Neural cell (in vitro differentiated cells): ENCODE results near the gene LRRC46. TPM values are rescaled to one million over a fixed set of nuclear protein-coding genes. Genes with fewer than 3 reads are reported as not detected.

ENCODE experiments used
- H2AFZ ChIP-seq: fragments of 200-600, 300-800 bp; sonication (generic), shearing (Covaris generic); 2 replicates; pipeline ENCODE4 v1.6.0; 2014; ENCODE audit warnings: low read depth, mild to moderate bottlenecking, antibody characterized with exemption, low read length, moderate library complexity
- H3F3A ChIP-seq: fragments of 200-600 bp; shearing (Covaris generic); 2 replicates; pipeline ENCODE4 v1.6.1; 2016; ENCODE audit warnings: mild to moderate bottlenecking, moderate library complexity, mixed read lengths, antibody characterized with exemption, low read length; ENCODE audit not compliant: insufficient read depth, poor library complexity, severe bottlenecking
- H3K27ac ChIP-seq: fragments of 200-600, 300-800 bp; sonication (generic), shearing (Covaris generic); 2 replicates; pipeline ENCODE4 v1.5.1; 2014; ENCODE audit warnings: mild to moderate bottlenecking, low read length, moderate library complexity
- H3K27me3 ChIP-seq: fragments of 300-800, 200-600 bp; sonication (generic), shearing (Covaris generic); 2 replicates; pipeline ENCODE4 v1.6.0; 2014; ENCODE audit warnings: mild to moderate bottlenecking, low read depth, low read length, moderate library complexity; ENCODE audit not compliant: insufficient read depth
- H3K36me3 ChIP-seq: fragments of 300-800, 200-600 bp; sonication (generic), shearing (Covaris generic); 2 replicates; pipeline ENCODE4 v1.5.1; 2014; ENCODE audit warnings: mild to moderate bottlenecking, antibody characterized with exemption, low read length, moderate library complexity; ENCODE audit not compliant: insufficient read depth
- H3K4me2 ChIP-seq: fragments of 300-800, 200-600 bp; sonication (generic), shearing (Covaris generic); 2 replicates; pipeline ENCODE4 v1.6.0; 2014; ENCODE audit warnings: mild to moderate bottlenecking, low read length
- H3K4me3 ChIP-seq: fragments of 300-800, 200-600 bp; sonication (generic), shearing (Covaris generic); 2 replicates; pipeline ENCODE4 v1.5.1; 2014; ENCODE audit warnings: mild to moderate bottlenecking, low read length, moderate library complexity
- H3K79me2 ChIP-seq: fragments of 200-600 bp; shearing (Covaris generic); replicated peaks from 2 replicates; pipeline ENCODE4 v1.6.0; 2014; ENCODE audit warnings: mild to moderate bottlenecking, low read length, moderate library complexity; ENCODE audit not compliant: insufficient read depth
- H3K9ac ChIP-seq: fragments of 300-800, 200-600 bp; sonication (generic), shearing (Covaris generic); 2 replicates; pipeline ENCODE4 v1.6.1; 2016; ENCODE audit warnings: mild to moderate bottlenecking, low read length, mixed read lengths
- H3K9me2 ChIP-seq: fragments of 200-600 bp; shearing (Covaris generic); 2 replicates; pipeline ENCODE4 v1.6.1; 2016; ENCODE audit warnings: mild to moderate bottlenecking, low read length, mixed read lengths; ENCODE audit not compliant: insufficient read depth
- H3K9me3 ChIP-seq: fragments of 200-600, 300-800 bp; sonication (generic), shearing (Covaris generic); 2 replicates; pipeline ENCODE4 v1.6.1; 2016; ENCODE audit warnings: mild to moderate bottlenecking, mixed run types, low read length, moderate library complexity, mixed read lengths
- H4K20me1 ChIP-seq: fragments of 200-600 bp; shearing (Covaris generic); 2 replicates; pipeline ENCODE4 v1.6.1; 2016; ENCODE audit warnings: mild to moderate bottlenecking, mixed run types; ENCODE audit not compliant: insufficient read depth
- CTCF ChIP-seq: fragments of 450-650 bp; IDR thresholded peaks from 2 replicates; pipeline ENCODE4 v1.5.1; 2014; ENCODE audit warnings: antibody characterized with exemption, mild to moderate bottlenecking, moderate library complexity; ENCODE audit not compliant: poor library complexity, severe bottlenecking
- EP300 ChIP-seq: fragments of 450-650 bp; conservative IDR thresholded peaks from 2 replicates; pipeline ENCODE4 v1.6.1; 2014; ENCODE audit warnings: antibody characterized with exemption, mild to moderate bottlenecking, moderate library complexity; ENCODE audit not compliant: poor library complexity, severe bottlenecking
- EZH2 ChIP-seq: fragments of 200-600, 300-800 bp; shearing (Covaris generic), sonication (generic); IDR thresholded peaks from 2 replicates; pipeline ENCODE4 v1.6.1; 2014; ENCODE audit warnings: antibody characterized with exemption, low read length, borderline replicate concordance, mild to moderate bottlenecking; ENCODE audit not compliant: insufficient read depth, poor library complexity, severe bottlenecking
- MXI1 ChIP-seq: fragments of 450-650 bp; conservative IDR thresholded peaks from 2 replicates; pipeline ENCODE4 v1.6.1; 2014; ENCODE audit warnings: antibody characterized with exemption, mild to moderate bottlenecking; ENCODE audit not compliant: poor library complexity, severe bottlenecking
- POLR2AphosphoS5 ChIP-seq: IDR thresholded peaks from 2 replicates; pipeline ENCODE4 v1.6.1; 2012
- RAD21 ChIP-seq: fragments of 450-650 bp; conservative IDR thresholded peaks from 2 replicates; pipeline ENCODE4 v1.6.1; 2014; ENCODE audit warnings: antibody characterized with exemption, mild to moderate bottlenecking, moderate library complexity
- REST ChIP-seq: IDR thresholded peaks from 2 replicates; pipeline ENCODE4 v1.6.1; 2012; ENCODE audit warnings: borderline replicate concordance
- SMC3 ChIP-seq: fragments of 450-650 bp; conservative IDR thresholded peaks from 2 replicates; pipeline ENCODE4 v1.6.1; 2014; ENCODE audit warnings: antibody characterized with exemption, mild to moderate bottlenecking, moderate library complexity; ENCODE audit not compliant: poor library complexity
- TAF1 ChIP-seq: IDR thresholded peaks from 2 replicates; pipeline ENCODE4 v1.6.1; 2012; ENCODE audit warnings: low read depth
- polyA plus RNA-seq: library from polyadenylated mRNA; depleted of rRNA; stranded (reverse); fragments of >200 nt; gene quantifications from 2 replicates; pipeline ENCODE4 v1.2.3, GENCODE V29; 2014

LRRC46 gene
- polyA plus RNA-seq, 1 donor from 2014 or later: 0.12 TPM

GRCh38 chr17:47882247-47882646, 50.8 kb downstream of the LRRC46 start:
- no peak overlapping the region for H3K27ac ChIP-seq
- no peak overlapping the region for H3K4me3 ChIP-seq
- no peaks in the 10 kb centered on the region for H3K9me3 ChIP-seq
- TF ChIP-seq EZH2 (no peak), RAD21 (no peak), CTCF (no peak), EP300 (no peak), POLR2AphosphoS5 (no peak), SMC3 (no peak), TAF1 (no peak), REST (no peak), MXI1 (no peak)
- no peaks in the 10 kb centered on the region for H3F3A ChIP-seq
- no peak overlapping the region for H3K4me2 ChIP-seq
- no peak overlapping the region for H3K9ac ChIP-seq
- no peaks in the 10 kb centered on the region for H3K27me3 ChIP-seq
- H3K36me3 ChIP-seq: no peaks in the 10 kb centered on the region
- H3K79me2 ChIP-seq: no peaks in the 10 kb centered on the region
- H4K20me1 ChIP-seq: no peaks in the 10 kb centered on the region
- H3K9me2 ChIP-seq: no peaks in the 10 kb centered on the region
- H2AFZ ChIP-seq: no peak overlapping the region

- Histone ChIP-seq H3K4me3 (no peak overlapping the region), H3K79me2 (no peaks in the 10 kb centered on the region), H3K9me2 (no peaks in the 10 kb centered on the region), H4K20me1 (no peaks in the 10 kb centered on the region), H3K4me2 (no peak overlapping the region), H3K9ac (no peak overlapping the region), H3K27ac (no peak overlapping the region), H3K36me3 (no peaks in the 10 kb centered on the region), H2AFZ (no peak overlapping the region), H3K9me3 (no peaks in the 10 kb centered on the region), H3K27me3 (no peaks in the 10 kb centered on the region), H3F3A (no peaks in the 10 kb centered on the region)
- TF ChIP-seq TAF1: no peak
- no peak for TF ChIP-seq RAD21
- TF ChIP-seq SMC3: no peak
- TF ChIP-seq POLR2AphosphoS5: no peak
- TF ChIP-seq MXI1: no peak
- TF ChIP-seq REST: no peak
- no peak for TF ChIP-seq EP300
- no peak for TF ChIP-seq CTCF
These were observed 51.5 kb downstream of the LRRC46 start for GRCh38 chr17:47882695-47883588.
